ENCODE data around the gene NR6A1. TPM values are rescaled to one million over a fixed set of nuclear protein-coding genes. Genes with fewer than 3 reads are reported as not detected.
A peak's percentile ranks its signal among the peaks of the same experiment; 100 is the strongest.

NR6A1 gene
- total and polyA plus RNA-seq, 10 donors, result 0.14 to 3.7 (median 1.9) TPM

DNA sequence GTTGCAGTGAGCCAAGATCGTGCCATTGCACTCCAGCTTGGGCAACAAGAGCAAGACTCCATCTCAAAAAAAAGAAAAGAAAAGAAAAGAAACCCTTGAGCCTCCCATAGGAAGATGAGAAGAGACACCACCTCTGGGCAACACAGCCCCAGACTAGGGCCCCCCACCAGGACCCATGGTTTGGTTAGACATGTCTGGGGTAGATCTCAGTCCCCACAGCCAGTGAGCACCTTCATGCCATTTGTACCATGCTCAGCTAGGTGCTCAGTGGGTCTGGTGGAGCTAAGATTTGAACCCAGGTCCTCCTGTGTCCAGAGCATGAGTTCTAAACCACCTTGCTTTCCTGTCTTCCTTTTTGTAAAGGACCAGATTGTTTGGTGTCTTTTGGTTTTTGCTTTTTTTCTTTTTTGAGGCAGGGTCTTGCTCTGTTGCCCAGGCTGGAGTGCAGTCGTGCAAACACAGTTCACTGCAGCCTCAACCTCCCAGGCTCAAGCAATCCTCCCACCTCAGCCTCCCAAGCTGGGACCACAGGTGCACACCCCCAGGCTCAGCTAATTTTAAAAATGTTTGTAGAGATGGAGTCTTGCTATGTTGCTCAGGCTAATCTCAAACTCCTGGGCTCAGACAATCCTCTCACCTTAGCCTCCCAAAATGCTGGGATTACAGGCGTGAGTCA, 17.6 kb upstream of the NR6A1 start:
- DNase-seq, result peak; percentile 33
- intact Hi-C loops (cut with DNase I; ENCODE audit: low total_unique reads), result no loop called here
- H3K9me3 ChIP-seq, result no peaks in the 10 kb centered on the region
- H3K27me3 ChIP-seq (replicated peaks in 1 of 7), result no peaks in the 10 kb centered on the region
- WGBS, 5 donors, result 80 to 98% (median 89%) methylated on average over 3 of the region's 3 CpGs
- peaks cover 7 to 45% (median 32%) of the 10 kb centered on the region in 6 donors for H3K4me1 ChIP-seq
- H3K27ac ChIP-seq, result no peak overlapping the region
- H3K4me3 ChIP-seq, result no peak overlapping the region
- H3K36me3 ChIP-seq, result peaks cover 0 to 38% (median 0%) of the 10 kb centered on the region in 6 donors
- TF ChIP-seq POLR2A (IDR thresholded peaks at IDR 0.05) (no peak), POLR2AphosphoS5 (IDR thresholded peaks at IDR 0.05) (no peak)
- TF ChIP-seq, protein P1, sequence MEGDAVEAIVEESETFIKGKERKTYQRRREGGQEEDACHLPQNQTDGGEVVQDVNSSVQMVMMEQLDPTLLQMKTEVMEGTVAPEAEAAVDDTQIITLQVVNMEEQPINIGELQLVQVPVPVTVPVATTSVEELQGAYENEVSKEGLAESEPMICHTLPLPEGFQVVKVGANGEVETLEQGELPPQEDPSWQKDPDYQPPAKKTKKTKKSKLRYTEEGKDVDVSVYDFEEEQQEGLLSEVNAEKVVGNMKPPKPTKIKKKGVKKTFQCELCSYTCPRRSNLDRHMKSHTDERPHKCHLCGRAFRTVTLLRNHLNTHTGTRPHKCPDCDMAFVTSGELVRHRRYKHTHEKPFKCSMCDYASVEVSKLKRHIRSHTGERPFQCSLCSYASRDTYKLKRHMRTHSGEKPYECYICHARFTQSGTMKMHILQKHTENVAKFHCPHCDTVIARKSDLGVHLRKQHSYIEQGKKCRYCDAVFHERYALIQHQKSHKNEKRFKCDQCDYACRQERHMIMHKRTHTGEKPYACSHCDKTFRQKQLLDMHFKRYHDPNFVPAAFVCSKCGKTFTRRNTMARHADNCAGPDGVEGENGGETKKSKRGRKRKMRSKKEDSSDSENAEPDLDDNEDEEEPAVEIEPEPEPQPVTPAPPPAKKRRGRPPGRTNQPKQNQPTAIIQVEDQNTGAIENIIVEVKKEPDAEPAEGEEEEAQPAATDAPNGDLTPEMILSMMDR (IDR thresholded peaks at IDR 0.05 in 8 of 11, conservative IDR thresholded peaks at IDR 0.05 in 3 of 11), result no peak

DNA sequence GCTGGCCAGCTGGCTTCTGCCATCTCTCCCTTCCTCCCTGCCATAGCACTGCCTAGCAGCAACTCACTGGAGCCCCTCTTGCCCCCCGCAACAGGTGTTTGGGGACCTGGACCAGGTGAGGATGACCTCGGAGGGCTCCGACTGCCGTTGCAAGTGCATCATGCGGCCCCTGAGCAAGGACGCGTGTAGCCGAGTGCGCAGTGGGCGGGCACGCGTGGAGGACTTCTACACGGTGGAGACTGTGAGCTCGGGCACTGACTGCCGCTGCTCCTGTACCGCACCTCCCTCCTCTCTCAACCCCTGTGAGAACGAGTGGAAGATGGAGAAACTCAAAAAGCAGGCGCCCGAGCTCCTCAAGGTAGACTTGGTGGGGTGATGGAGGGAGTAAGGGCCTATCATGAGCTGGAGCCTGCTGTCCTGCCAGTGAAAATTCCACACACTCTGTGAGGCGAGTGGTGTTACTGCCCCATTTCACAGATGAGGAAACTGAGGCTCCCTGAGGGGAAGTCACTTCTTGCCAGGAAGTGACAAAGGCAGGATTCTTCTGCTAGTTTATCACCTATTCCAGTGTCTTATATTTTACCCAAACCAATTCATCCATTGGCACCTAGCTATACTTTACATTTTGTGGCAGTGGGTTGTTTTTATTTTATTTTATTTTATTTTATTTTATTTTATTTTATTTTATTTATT, 15.9 kb upstream of the NR6A1 start:
- H3K4me3 ChIP-seq, result no peak overlapping the region
- DNase-seq, result peak; percentile 67
- H3K9me3 ChIP-seq, result no peaks in the 10 kb centered on the region
- intact Hi-C loops (cut with DNase I; ENCODE audit: low total_unique reads), result no loop called here
- peak overlapping the region in 1 of 8 donors; percentile 27 for H3K27ac ChIP-seq
- 92 to 96% (median 94%) methylated on average over 12 to 20 of the region's 20 CpGs for WGBS, 5 donors
- H3K36me3 ChIP-seq, result peaks cover 0 to 38% (median 0%) of the 10 kb centered on the region in 6 donors
- H3K4me1 ChIP-seq, result peaks cover 0 to 45% (median 35%) of the 10 kb centered on the region in 6 donors
- no peaks in the 10 kb centered on the region for H3K27me3 ChIP-seq (replicated peaks in 1 of 7)
- no peak for TF ChIP-seq POLR2AphosphoS5 (IDR thresholded peaks at IDR 0.05)
- no peak for TF ChIP-seq POLR2A (IDR thresholded peaks at IDR 0.05)
- TF ChIP-seq, protein P1 (IDR thresholded peaks at IDR 0.05 in 8 of 11, conservative IDR thresholded peaks at IDR 0.05 in 3 of 11), result no peak

DNA sequence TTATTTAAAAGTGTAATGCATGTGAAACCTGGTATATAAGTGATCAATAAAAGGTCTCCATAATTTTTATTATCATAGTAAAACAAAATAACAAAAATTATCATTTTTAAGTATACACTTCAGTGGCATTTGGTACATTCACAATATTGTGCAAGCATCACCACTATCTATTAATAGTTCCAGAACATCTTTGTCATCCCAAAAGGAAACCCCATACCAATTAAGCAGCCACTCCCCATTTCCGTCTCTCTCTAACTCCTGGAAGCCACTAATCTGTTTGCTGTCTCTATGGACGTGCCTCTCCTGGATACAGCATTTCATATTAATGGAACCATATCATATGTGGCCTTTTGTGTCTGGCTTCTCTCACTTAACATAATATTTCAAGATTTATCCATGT, 13.4 kb upstream of the NR6A1 start:
- 20 to 38% (median 24%) methylated on average over 2 of the region's 2 CpGs for WGBS, 5 donors
- intact Hi-C loops (cut with DNase I; ENCODE audit: low total_unique reads), result no loop called here
- Histone ChIP-seq H3K9me3 (no peaks in the 10 kb centered on the region), H3K27me3 (replicated peaks in 1 of 7) (no peaks in the 10 kb centered on the region), H3K4me1 (peaks cover 0 to 56% (median 43%) of the 10 kb centered on the region in 6 donors), H3K4me3 (no peak overlapping the region), H3K36me3 (peaks cover 0 to 25% (median 0%) of the 10 kb centered on the region in 6 donors), H3K27ac (peak overlapping the region in 5 of 8 donors; percentile 44 to 88 (median 74))
- TF ChIP-seq POLR2AphosphoS5 (IDR thresholded peaks at IDR 0.05), result peak in 1 of 3 donors; percentile 18
- TF ChIP-seq POLR2A (IDR thresholded peaks at IDR 0.05), result no peak
- DNase-seq, result no peak

DNA sequence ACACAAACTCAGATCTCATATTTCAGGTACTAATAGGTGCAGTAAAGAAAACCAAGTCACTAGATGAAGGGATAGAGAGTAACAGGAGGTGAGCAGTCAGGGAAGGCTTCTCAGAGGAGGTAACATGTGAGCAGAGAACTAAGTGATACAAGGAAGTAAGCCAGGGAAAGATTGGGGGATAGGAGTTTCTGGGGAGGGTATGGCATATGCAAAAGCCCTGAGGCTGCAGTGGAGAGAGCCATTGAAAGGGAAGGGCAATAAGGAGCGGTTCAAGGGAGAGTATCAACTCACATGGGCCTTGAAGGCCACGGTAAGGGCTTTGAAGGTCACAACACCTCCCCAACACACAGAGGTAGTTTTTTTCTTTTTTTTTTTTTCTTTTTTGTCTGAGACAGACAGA, 12.7 kb upstream of the NR6A1 start:
- 69 to 85% (median 77%) methylated on average over 2 of the region's 2 CpGs for WGBS, 5 donors
- H3K27ac ChIP-seq, result peak overlapping the region in 6 of 8 donors; percentile 13 to 88 (median 69)
- no peak overlapping the region for H3K4me3 ChIP-seq
- TF ChIP-seq, protein P1 (IDR thresholded peaks at IDR 0.05 in 8 of 11, conservative IDR thresholded peaks at IDR 0.05 in 3 of 11), result no peak
- TF ChIP-seq POLR2AphosphoS5 (IDR thresholded peaks at IDR 0.05) (no peak), POLR2A (IDR thresholded peaks at IDR 0.05) (no peak)
- intact Hi-C loops (cut with DNase I; ENCODE audit: low total_unique reads), result no loop called here
- DNase-seq, result no peak
- H3K27me3 ChIP-seq (replicated peaks in 1 of 7), result no peaks in the 10 kb centered on the region
- H3K9me3 ChIP-seq, result no peaks in the 10 kb centered on the region
- peaks cover 2 to 63% (median 46%) of the 10 kb centered on the region in 6 donors for H3K4me1 ChIP-seq
- peaks cover 0 to 22% (median 0%) of the 10 kb centered on the region in 6 donors for H3K36me3 ChIP-seq
